IPS DF 4.7 (cell line): Measurements from ENCODE around the gene UBE4B.
"Not testable (repeated sequence)": the region's sequence is repeated elsewhere in the genome, so short reads cannot be mapped to it uniquely, and the experiment has no call there.

ENCODE experiments used
- DNase-seq: peaks from one replicate; pipeline ENCODE4 v3.0.0-alpha.2; 2013; ENCODE audit warnings: low spot score; ENCODE audit errors: extremely low read depth

The UBE4B gene

DNA sequence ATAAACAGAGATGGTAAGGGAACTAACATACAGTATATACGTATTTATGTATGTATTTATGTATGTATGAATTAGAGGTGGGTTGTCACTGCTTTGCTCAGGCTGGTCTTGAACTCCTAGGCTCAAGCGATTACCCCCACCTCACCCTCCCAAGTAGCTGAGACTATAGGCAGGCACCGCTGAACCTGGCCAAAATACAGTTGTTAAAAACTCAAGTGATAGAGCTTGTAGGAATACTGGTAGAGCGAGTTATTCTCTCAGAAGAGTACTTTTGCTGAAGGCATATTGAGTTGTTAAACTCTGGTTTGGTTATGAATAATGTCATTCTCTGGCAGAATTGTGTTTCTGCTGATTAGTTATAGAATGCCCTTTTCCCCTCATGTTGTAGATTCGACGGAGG is 38.9 kb downstream of the UBE4B start:
- DNase-seq: no peak

DNA sequence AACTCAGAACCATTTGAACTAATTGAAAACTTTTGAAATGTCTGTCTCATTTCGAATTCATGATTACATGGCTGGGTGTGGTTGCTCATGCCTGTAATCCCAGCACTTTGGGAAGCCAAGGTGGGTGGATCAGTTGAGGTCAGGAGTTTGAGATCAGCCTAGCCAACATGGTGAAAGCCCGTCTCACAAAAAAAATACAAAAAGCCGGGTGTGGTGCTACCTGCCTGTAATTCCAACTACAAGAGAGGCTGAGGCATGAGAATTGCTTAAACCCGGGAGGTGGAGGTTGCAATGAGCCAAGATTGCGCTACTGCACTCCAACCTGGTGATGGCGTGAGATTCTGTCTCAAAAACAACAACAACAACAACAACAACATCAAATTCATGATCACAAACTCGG is 40.6 kb downstream of the UBE4B start:
- DNase-seq: not testable (repeated sequence)

DNA sequence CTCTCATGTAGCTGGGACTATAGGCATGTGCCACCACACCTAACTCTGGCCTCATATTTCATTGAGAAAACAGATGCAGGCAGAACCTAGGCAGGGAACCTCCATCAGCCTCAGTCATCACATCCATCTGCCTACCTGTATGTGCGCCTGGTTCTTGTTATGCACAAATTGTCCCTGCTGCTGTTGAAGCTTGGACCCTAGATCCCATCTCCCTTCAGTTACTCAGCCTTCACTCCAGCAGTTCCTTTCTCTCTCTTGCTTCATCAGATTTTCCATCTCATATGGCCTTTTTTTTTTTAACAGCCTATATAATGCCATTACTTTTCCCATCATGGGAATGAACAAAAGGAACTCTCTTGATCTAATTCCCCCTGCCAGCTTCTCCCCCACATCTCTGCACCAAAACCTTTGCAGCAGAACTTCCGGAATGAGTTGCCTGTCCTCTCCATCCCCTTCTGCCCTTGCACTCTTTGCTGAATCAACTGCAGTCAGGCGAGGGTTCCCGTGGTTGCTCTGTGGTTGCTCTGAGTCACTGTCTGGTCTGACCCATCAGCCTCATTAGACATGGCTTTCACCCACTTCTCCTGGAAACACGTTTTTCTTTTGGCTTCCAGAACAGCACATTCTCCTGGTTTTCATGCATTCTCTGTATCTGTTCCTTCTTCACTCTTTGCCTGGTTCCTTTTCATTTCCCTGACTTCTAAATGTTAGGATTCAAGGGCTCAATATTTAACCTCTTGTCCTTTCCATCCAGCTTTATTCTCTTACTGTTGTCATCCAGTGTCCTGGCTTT is 41.5 kb downstream of the UBE4B start:
- DNase-seq: no peak

DNA sequence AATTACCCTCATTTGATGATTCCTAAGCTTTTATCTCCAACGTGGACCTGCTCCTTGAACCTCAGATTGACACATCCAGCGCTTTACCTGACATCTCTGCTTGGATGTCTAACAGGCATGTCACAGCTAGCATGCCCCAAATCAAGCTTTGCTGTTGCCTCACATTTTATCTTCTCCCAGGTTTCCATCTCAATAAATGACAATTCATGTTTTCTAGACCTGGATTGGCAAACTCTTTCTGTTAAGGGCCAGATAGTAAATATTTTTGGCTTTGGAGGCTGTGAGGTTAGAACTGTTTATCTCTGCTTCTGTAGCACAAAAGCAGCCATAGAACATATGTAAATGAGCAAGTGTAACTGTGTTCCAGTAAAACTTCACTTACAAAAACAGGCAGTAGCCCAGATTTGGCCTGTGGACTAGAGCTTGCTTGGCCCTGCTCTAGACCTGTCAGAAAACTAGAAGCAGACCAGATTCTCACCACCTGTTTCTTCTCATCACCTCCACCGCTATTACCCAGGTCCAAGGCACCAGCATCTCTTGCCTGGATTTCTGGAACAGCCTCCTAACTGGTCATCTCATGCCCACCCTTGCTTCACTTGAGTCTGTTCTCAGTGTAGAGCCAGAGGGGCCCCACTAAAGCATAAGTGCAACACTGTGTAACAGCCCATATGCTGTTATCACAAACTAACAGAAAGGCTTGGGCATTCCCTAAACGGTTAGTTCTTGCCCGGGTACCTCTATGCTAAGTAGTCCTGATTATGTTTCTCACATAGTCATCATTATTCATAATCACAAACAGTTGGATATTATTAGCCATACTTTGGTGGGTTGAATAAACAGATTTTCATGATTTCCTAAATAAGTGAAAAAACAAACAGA is 42.3 kb downstream of the UBE4B start:
- DNase-seq: no peak

DNA sequence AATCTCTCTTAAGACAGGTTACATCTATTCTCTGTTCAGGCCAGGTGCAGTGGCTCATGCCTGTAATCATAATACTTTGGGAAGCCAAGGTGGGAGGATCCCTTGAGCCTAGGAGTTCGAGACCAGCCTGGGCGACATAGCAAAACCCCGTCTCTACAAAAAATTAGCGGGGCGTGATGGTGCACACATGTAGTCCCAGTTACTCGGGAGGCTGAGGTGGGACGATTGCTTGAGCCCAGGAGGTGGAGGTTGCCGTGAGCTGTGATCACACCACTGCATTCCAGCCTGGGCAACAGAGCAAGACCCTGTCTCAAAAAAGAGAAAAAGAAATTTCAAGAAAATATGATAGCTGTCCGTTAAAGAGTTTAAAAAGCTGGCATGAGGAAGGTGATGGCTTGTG is 43.0 kb downstream of the UBE4B start:
- no peak for DNase-seq

DNA sequence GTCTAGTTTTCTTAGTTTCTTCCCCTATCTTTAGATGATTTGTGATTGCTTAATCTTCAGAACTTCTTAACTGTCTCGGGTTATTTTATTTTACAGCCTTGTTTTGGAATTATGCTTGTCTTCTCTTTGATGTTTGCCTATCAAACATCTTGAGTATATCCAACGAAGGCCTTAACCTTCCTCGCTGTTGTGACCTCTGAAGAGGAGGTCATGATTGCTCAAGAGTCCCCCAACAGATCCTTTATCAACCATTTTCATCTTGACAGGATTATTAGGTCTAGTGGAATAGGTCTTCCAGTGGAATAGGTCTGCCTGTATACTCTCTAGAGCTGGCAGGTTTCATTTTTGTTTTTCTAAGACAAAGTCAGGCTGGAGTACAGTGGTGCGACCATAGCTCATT is 45.7 kb downstream of the UBE4B start:
- DNase-seq: no peak

DNA sequence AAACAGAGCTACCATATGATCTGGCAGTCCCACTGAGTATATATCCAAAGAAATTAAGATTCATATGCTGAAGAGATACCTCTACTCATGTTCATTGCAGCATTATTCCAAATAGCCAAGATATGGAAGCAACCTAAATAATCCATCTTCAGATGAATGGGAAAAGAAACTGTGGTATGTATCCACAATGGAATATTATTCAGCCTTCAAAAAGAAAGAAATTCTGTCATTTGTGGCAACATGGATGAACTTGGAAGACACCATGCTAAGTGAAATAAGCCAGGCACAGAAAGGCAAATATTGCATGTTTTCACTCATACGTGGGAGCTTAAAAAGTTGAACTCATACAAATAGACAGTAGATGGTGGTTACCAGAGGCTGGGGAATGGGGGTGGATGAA is 47.8 kb downstream of the UBE4B start:
- DNase-seq: no peak

DNA sequence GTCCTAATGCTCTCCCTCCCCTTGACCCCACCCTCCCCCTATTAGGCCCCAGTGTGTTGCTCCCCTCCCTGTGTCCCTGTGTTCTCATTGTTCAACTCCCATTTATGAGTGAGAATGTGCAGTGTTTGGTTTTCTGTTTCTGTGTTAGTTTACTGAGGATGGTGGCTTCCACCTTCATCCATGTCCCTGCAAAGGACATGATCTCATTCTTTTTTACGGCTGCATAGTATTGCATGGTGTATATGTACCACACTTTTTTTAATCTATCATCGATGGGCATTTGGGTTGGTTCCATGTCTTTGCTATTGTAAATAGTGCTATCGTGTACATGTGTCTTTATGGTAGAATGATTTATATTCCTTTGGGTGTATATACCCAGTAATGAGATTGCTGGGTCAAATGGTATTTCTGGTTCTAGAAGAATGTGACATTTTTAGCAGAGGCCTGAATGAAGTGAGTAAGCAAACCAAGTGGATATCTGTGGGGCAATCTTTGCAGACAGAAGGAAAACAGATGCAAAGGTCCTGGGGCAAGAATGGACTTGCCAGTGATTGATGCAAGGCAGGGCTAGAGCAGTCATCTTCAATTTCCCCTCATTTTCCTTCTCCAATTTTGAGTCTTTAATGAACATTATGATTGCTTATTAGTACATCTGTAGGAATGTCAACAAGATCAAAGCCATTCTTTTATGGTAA is 50.2 kb downstream of the UBE4B start:
- no peak for DNase-seq

DNA sequence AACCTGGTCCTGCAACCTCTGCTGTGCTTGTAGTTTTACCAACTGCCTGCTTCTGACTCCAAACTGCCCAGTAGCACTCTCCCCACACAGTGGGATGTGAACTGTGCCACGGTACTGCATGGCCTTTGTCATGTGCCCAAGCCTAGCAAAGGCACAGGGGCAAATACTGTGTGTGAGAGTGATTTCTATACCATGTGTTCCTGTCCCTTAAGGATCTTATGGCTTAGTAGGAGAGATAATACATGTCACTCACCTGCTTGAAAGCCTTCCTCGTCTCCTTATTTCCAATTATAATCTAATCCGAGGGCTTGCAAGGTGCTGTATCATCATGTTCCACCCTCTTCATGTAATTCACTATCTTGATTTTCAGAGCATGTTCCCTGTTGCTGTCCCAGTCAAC is 51.3 kb downstream of the UBE4B start:
- no peak for DNase-seq

DNA sequence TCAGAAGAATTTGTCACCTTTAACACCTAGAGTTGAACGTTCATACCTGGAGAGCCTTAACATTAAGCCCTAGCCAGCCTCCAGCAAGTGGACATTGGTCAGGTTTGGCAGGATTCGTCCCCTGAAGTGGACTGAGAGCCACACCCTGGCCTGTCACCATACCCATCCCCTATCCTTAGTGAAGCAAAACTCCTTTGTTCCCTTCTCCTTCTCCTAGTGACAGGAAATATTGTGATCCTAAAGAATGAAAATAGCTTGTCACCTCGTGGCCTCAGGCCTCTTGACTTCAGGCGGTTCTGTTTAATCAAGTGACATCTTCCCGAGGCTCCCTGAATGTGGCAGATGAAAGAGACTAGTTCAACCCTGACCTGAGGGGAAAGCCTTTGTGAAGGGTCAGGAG is 52.3 kb downstream of the UBE4B start:
- no peak for DNase-seq

DNA sequence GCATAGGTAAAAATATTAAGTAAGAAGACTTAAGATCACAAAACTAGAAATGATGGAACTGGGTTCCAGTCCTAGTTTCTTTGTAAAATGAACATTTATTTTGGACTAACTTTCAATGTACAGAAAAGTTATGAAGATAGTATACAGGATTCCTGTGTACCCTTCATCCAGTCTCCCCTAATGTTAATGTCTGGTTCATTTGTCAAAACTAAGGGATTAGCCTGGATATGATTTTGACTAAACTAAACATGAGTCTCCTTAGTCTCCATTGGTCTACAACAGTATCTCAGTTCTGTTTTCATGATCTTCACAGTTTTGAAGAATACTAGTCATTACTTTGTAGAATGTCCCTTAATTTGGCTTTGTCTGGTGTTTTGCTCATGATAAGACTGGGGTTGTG is 54.5 kb downstream of the UBE4B start:
- no peak for DNase-seq

DNA sequence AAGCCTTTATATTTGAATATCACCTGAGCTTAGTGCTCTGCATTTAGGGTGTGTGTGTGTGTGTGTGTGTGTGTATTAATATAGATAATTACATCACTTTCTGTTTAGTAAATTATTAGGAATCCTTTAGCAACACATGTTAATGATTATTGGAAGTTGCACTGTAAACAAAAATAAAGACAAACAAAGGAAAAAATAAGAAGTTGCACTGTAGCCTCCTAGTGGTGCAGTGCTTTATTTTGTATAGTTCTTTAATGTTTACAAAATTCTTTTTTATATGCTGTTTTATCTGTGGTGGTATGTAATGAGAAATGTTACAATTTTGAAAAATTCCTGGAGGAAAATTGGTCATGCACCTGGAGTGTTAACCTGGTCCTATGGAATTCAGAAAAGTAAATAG is 69.2 kb downstream of the UBE4B start:
- no peak for DNase-seq

DNA sequence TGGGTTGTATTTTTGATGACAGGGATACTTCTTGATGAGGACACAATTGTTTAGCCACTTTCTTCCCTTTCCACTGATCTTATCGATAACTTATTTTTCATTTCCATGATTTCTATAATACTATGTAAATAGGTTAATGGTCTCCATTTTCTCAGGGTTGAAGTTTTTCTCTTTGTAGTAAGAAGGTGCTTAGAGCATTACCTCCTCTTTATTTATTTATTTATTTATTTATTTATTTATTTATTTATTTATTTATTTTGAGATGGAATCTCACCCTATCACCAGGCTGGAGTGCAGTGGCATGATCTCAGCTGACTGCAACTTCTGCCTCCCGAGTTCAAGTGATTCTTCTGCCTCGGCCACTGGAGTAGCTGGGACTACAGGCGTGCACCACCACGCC is 70.4 kb downstream of the UBE4B start:
- no peak for DNase-seq

DNA sequence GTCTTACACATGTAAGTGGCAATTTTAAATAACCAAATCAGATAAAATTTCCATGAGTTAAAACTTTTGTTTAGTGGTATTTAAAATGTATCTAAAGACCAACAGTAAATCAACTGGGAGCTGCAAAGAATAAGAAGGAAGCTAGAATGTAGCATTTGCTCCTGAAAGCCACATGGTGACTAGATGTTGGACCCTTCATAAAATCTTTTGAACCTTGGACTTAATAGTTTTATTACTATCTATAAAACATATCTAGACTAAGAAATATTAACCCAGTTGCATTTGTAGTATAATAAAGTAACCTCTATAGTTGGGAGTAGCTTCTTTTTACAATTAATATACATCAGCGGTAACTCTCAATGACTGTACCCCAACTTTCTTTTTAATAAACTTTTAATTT is 72.1 kb downstream of the UBE4B start:
- no peak for DNase-seq

DNA sequence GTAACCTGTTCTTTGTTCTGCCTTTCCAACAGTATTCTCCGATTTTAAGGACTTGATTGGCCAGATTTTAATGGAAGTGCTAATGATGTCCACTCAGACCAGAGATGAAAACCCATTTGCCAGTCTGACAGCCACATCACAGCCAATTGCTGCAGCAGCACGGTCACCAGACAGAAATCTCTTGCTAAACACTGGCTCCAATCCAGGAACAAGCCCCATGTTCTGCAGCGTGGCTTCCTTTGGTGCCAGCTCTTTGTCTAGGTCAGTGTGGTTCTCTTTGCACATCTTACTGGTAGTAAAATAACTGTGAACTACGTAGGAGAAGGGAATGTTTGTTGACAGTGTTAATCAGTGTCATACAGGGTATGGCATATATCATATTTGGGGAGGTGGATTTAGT is 72.7 kb downstream of the UBE4B start:
- no peak for DNase-seq

DNA sequence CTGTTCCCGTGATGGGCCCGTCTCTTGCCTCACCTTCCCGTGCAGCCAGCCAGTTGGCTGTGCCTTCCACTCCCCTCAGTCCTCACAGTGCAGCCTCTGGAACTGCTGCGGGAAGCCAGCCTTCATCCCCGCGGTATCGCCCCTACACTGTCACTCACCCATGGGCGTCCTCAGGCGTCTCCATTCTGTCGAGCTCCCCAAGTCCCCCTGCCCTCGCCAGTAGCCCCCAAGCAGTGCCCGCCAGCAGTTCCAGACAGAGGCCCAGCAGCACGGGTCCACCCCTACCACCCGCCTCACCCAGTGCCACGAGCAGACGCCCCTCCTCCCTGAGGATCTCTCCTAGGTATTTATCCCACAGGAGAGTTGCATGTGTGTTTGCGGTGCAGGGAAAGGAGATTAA is 73.5 kb downstream of the UBE4B start:
- no peak for DNase-seq

DNA sequence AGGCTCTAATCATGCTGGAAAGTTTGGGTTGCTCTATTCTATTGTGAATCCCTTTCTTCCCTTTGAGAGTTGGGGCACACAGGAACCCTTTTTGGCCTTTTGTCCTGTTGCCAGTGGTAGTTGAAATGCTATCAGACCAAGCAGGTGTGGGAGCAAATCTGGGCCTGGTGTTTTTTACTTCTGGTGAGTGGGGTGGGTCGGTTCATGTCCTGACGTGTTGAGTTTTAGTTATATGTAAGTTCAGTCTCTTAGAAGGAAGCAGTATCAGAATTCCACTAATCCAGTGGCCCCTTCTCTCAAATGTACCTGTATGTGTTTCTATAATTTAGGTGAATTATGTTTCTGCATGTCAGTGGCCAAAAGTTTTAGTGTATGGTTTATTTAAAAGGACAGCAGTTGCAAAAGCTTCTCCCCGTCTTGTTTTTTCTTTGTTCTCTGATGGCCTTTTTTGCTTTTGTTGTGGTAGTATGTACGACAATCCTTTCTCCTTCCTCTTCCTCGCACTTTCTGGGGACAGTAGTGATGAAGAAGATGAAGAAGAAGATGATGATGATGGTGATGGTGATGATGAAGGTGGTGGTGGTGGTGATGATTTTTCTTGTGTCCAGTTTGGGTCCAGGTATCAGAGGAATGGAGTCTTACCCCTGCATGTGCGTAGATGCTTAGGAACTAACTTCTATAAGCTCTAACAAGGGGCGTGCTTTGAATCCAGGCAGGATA is 74.2 kb downstream of the UBE4B start:
- DNase-seq: no peak

DNA sequence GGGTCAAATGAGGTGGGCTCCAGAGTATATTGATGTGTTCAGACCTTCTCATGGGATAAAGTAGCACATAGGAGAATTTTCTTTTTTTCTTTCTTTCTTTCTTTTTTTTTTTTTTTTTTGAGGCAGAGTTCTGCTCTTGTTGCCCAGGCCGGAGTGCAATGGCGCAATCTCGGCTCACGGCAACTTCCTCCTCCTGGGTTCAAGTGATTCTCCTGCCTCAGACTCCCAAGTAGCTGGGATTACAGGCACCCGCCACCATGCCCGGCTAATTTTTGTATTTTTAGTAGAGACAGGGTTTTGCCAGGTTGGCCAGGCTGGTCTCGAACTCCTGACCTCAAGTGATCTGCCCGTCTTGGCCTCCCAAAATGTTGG is 74.7 kb downstream of the UBE4B start:
- DNase-seq: not testable (repeated sequence)

DNA sequence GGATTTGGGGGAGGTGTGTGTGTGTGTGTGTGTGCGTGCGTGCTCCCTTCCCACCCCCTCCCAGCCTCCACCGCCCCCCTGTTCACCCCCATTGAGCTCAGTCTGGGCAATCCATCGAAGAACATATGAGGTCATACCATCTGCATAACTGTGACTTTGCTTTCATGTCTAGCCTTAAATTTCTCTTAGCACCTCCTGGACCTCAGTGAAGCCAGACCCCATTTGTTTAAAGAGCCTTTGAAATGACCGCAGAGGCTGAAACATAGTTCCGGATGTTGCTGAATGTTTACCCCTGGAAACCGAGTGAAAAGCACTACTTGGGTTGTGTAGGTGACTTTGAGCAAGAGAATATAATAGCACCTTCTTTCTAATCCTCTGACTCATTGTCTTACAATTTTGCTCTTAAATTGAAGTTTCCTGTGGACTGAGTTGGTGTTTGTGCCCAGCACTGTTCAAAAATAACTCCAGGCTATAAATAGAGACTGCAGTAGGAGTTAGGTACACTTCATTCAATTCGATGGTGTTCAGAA is 75.4 kb downstream of the UBE4B start:
- no peak for DNase-seq

DNA sequence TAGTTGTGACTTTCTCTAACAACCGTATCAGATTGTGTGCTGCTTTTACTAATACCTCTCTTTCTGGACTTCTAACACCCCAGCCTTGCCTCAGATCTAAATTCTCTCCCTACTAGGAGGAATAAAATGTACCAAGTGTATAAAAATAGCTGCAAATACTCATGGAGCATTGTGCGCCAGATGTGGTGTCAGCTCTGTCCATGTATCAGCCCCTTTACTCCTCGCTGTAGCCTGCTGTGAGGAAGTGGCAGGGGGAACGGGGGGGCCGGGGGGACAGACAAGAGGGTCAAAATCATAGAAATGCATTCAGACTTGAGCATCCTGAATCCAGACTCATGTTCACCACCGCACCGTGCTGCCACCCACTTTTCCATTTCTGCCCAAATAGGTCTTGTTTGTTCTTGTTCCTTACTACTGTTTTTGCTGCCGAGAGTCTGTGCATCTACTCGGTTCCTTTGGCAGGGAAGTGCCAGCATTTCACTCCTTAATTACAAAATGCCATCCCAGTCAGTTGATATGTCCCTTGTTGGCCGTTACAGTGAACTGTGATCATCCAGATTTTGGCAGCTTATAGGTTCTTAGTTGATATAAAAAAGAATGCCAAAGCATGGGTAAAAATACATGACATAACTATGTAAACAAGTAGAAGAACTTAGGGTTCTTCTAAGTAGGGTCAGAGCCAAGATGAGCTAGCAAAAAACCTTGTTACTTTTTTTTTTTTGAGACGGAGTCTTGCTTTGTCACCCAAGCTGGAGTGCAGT is 76.4 kb downstream of the UBE4B start:
- DNase-seq: no peak

DNA sequence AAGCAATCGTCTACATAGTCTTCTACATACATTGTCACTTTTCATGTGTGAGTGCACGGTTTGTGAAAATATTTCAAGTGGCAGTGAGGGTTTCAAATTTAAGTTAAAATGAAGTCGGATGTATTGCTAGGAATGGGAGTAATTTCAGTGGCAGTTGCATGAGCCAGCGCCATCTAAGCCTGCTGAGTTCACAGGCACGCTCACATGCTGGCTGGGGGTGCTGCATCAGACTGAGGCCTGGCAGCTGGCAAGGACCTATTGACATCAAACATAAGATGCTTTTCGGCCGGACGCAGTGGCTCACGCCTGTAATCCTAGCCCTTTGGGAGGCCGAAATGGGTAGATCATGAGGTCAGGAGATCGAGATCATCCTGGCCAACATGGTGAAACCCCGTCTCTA is 80.7 kb downstream of the UBE4B start:
- no peak for DNase-seq
